ENCODE results near the gene CD46.
"Not testable (repeated sequence)": the region's sequence is repeated elsewhere in the genome, so short reads cannot be mapped to it uniquely, and the experiment has no call there.

CD46 gene

DNA sequence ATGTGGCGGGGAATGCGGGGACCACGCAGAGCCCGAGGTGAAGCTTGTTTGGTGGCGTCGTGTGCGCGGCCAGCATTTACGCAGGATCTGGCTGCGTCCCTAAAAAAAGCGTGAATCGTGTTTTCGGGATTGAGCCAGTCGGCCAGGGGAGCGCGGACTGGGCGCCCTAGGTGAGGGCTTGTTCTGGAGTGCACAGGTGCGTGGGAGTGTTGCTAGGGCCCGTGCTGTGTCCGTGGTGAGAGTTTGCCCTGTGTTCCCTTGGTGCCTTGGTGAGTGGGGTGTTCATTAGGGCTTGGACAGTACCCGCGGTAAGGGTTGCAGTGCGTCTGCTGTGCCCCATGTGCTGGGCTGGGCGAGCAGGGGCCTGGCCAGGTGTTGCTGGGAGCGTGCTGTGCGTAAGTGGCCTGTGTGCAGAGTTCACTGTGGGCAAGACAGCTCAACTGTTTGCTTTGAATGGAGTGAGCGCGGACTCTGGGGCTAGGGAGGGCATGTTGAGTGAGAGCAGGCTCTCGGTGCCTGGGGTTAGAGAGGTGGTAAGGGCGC is 673 bp downstream of the CD46 start:
- peak; percentile 44 for DNase-seq

DNA sequence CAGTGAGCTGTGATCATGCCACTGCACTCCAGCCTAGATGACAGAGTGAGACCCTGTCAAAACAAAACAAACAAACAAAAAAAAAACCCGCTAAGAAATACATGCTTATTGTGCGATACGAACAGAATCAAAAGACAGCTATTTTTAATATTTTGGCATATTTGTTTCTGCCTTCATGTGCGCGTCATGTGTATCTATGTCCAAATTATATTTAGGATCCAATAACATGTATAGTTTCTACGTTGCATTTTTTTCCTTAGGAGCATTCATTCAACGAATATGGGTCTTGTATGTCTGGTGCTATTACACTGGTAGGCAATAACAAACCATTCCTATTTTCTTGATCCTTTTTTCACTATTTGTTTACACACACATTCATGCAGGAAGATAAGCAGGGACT is 1.8 kb downstream of the CD46 start:
- no peak for DNase-seq

DNA sequence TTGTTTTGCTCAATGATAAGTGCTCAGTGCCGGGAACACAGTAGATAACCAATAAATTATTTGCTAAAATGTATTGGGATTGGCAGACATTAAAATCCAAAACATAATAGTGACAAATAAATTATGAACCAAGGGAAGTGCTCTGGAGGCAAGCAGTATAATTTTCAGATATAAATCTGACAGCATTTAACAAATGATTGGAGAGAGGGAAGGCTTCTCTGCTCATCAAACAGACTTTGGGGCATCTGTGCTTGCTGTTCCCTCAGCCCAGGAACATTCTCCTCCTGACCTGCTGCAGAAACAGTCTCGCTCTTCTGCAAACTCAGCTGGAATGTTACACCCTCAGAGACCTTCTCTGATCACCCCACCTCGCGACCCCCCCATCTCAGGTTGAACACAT is 2.2 kb downstream of the CD46 start:
- no peak for DNase-seq

DNA sequence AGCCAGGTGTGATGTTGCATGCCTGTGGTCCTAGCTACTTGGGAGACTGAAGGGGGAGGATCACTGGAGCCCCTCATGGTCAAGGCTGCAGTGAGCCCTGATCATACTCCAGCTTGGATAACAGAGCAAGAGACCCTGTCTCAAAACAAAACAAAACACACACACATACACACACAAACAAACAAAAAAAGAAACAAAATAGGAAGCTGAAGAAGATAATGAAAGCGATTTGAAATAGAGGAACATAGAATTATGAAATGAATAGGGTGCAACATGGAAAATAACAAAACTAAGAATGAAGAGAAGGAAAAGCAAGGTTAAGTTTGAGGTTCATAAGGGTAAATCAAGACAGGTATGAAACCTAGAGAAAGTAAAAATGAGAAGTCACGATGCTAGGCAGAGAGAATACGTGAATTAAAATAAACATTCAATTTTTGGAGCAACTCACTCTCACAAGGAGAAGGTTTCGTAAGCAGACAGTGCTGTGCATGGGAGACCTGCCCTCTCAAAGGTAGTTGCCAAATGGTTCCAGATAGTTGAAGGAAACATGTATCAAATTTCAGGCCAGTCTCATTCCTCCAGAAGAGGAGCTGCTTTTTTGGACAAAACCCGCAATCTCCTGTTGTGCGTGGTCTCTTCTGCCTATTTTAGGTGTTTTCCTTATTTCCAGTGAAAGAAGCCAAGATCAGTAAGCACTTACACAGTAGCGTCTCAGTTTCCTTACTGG is 3.3 kb downstream of the CD46 start:
- DNase-seq, result no peak

DNA sequence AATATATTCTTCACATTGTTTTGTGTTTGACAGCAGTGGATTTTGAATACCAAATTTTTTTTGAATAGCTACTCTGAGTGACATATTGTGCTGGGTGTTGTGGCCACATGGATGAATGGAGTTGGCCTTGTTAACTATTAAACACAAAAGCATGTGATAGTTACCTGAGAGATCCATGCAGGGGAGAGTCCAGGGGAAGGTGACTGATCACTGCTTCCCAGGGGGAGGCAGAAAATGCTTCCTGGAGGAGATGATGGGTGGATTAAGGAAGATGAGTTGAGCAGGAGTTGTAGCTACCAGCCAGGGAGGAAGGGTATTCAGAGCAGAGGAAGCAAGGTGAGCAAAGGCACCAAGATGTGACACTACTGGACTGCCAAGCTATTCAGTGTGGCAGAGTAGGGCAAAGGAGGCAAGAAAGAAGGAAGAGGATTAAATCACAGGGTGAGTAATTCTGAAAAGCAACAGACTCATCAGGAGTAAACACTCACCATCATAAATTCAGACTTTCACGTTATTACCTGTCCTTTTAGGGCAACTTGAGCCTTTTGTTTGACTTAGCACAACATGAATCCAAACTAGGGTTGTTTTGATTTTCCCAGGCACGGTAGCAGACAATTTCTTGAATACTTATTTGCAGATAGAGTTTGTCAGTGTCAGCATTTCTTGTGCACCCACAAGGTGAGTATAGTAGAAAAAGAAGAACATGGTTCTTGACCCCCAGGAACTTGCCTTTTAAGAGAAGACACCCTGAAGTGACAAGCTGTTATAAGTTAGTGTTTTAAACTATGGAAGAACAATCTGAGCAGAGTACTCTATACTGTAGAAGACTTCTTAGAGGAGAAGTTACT is 4.2 kb downstream of the CD46 start:
- DNase-seq, result no peak

DNA sequence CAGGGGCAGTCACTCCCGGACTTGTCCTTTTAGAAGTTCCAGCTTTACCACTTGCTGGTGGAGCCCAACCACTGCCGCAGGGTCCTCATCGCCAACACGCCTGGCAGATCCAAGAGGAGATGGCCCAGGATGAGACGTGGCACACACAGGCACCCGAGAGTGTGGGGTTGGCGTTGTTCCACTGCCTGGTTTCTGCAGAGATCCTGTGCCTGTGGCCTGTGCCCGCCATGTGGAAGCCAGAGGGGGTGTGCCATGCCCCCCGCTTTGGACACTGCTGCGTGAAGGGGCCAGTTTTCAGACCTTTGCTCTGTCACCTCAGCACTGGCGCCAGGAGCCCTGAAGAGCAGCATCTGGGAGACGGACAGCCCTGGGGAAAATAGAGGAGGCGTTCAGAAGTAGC is 10.8 kb downstream of the CD46 start:
- DNase-seq, result no peak

DNA sequence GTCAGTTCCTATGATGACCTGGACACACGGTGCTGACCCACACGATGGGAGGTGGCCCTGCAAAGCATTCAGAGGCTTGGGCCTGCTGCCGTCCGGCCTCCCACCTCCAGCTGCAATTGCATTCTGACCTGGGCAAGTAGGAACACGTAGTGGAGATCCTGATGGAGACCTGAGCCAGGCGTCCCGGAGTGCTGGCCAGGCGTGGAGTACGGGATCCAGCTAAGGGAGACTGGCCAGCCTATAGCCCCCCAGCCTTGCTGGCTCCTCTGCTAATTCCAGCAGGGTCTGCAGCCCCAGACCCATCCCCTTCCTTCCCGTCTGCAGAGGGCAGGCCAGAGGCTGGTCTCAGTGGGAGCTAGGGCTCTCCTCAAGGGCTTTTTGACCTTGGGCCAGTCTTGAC is 11.2 kb downstream of the CD46 start:
- DNase-seq, result no peak

DNA sequence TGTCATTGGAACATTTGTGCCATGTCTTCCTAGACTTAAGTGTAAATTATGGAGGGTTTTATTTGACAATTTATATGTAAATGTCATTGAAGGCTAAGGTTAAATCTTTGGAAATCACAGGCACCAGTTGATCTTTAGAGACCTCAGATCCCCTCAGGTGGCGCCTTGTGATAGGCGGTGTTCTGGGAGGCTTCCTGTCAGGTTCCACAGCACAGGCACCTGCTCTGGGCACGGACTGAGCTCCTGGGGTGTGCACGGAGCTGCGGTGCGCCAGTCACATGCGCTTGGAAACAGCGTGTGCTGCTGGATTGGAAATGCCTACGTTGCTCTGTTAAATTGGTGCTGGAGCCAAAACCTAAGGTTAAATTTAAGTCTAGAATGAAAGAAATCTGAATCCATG is 12.1 kb downstream of the CD46 start:
- DNase-seq, result no peak

DNA sequence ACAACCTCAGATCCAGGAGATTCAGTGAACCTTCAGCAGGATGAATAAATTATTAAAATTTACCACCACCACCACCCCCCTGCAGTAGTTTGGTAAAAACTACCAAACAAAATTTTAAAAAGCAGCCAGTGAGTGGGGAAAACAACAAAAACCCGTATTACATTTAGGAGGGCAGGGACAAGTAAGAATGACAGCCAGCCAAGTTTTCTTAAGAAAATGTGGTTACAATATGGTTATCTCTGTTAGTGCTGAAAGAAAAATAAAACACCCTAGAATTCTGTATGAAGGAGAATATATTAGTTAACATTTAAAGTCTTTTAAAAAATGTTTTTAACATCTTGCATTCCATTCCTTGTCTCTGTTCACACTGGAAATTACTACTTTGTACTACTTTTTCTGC is 14.7 kb downstream of the CD46 start:
- no peak for DNase-seq

DNA sequence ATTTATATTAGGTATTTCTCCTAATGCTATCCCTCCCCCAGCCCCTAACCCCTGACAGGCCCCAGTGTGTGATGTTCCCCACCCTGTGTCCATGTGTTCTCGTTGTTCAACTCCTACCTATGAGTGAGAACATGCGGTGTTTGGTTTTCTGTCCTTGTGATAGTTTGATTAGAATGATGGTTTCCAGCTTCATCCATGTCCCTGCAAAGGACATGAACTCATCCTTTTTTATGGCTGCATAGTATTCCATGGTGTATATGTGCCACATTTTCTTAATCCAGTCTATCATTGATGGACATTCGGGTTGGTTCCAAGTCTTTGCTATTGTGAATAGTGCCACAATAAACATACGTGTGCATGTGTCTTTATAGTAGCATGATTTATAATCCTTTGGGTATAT is 18.7 kb downstream of the CD46 start:
- DNase-seq, result not testable (repeated sequence)

DNA sequence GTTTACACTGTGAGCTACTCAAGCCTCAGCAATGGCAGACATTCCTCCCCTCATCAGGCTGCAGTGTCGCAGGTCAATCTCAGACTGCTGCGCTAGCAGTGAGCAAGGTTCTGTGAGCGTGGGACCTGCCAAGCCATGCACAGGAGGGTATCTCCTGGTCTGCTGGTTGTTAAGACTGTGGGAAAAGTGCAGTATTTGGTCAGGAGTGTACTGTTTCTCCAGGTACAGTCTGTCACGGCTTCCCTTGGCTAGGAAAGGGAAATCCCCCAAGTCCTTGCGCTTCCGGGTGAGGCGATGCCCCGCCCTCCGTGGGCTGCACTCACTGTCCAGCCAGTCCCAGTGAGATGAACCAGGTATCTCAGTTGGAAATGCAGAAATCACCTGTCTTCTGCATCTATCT is 24.2 kb downstream of the CD46 start:
- DNase-seq, result not testable (repeated sequence)

DNA sequence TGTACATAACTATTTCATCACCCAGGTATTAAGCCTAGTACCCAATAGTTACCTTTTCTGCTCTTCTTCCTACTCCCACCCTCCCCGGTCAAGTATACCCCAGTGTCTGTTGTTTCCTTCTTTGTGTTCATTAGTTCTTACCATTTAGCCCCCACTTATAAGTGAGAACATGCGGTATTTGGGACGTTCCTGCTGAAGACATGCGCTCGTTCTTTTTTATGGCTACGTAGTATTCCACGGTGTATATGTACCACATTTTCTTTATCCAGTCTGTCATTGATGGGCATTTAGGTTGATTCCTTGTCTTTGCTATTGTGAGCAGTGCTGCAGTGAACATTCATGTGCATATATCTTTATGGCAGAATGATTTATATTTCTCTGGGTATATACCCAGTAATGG is 25.6 kb downstream of the CD46 start:
- not testable (repeated sequence) for DNase-seq

DNA sequence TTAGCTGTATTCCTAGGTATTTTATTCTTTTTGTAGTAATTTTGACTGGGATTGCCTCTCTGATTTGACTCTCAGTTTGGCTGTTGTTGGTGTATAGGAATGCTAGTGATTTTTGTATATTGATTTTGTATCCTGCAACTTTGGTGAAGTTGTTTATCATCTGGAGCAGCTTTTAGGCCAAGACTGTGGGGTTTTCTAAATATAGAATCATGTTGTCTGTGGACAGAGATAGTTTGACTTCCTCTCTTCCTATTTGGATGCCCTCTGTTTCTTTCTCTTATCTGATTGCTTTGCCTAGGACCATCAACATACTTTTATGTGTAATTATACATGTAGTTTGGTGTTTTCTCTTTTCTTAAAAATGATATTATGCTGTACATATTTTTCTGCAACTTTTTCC is 27.2 kb downstream of the CD46 start:
- no peak for DNase-seq

DNA sequence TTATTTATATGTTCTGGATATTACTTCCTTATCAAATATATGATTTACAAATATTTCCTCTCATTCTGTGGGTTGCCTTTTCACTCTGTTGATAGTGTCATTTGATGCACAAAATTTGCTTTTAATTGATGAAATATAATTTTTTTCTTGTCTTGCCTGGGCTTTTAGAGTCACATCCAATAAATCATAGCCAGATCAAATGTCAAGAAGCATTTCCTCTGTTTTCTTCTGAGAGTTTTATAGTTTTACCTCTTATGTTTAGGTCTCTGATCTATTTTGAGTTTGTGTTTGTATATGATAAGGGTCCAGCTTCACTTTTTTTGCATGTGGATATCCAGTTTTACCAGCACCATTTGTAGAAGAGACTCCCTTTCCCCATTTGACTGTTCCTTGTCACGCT is 29.5 kb downstream of the CD46 start:
- DNase-seq, result no peak

DNA sequence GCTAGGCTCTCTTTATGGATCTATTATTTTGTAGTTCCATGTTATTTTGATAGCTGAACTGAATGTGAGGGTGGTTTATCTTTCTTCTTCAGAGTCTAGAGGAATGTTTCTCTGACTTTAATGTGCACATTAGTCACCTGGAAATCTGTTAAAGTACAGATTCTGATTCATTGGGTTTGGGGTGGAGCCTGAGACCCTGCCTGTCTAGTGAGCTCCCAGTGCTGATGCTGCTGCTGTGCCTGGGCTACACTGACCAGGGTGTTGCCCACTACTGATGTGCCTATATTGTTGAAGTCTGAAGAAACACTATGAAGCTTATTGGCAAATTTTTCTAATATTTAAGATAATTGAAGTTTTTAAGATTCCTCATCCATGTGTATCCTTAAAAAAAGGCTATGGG is 35.9 kb downstream of the CD46 start:
- DNase-seq, result no peak

DNA sequence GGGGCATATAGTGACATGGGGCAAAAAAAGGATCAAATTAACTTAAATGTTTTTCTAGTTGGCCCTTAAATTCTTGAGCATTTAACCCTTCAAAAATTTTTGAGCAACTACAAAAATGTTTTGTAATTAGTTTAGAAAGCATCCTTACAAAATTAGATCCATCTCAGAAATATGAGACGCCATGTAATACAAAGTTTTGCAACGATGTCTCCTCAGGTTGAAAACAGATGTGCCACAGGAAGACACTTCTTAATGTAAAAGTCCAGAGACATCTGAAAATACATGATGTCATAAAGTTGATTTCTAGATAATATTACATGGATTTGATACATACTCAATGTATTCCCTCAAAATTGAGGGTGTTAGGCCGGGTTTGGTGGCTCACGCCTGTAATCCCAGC is 37.5 kb downstream of the CD46 start:
- no peak for DNase-seq

DNA sequence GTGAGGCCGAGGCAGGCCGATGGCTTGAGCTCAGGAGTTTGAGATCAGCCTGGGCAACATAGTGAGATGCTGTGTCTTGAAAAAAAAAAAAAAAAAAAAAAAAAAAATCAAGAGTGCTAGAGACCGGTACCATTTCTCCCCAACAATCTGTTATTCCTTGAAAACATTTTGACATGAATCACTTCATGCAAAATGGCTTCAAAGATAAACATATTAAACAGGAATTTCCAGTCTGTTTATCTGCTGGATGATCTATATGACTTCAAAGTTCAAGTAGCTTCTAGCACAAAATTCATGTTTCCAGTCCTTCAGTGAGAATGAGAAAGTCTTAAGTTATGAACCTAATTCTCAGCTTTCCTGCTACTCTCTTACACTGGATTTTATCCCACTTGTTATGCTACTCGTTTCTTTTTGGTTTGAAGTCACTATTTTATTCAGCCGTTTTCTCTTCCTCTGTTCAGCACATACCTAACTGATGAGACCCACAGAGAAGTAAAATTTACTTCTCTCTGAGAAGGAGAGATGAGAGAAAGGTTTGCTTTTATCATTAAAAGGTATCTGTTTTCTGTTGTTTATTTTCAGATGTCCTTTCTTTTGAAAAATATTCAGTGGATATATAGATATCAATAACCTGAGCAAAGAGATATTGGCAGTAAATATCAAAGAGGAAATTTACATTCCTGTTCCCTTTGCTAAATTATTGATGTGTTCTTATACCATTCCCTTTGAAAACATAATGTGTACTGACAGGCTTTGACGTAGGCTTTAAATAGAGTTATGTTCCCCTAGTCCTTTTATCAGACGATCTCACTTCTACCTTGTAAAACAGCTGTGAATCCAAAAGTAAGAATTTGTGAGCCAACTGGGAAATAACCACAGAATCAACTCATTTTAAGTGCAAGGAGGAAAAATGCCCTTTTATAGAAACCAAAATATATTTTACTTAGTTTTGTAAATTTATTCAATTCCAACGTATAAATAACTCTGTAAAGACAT is 38.2 kb downstream of the CD46 start:
- DNase-seq, result no peak

DNA sequence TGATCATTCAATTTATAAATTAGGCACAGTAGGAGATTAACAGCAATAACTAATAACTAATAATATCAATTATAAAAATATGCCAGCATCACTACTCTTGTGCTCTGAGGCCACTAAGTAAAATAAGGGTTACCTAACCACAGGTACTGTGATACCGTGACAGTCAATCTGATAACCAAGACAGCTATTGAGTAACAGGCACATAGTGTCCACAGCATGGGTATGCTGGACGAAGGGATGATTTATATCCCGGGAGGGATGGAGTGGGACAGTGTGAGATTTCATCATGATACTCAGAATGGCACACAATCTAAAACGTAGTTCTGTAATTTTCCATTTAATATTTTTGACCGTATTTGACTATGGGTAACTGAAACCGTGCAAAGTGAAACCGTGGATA is 39.4 kb downstream of the CD46 start:
- no peak for DNase-seq

DNA sequence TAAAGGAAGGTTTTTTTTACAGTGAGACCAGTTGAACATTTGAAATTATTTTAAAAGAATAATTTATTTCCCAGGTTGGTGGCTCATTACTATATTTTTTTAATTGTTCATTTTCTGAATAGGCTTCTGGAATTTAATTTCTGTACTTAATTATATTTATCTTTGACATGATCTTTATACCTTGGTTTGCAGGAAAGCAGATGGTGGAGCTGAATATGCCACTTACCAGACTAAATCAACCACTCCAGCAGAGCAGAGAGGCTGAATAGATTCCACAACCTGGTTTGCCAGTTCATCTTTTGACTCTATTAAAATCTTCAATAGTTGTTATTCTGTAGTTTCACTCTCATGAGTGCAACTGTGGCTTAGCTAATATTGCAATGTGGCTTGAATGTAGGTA is 41.5 kb downstream of the CD46 start:
- no peak for DNase-seq

DNA sequence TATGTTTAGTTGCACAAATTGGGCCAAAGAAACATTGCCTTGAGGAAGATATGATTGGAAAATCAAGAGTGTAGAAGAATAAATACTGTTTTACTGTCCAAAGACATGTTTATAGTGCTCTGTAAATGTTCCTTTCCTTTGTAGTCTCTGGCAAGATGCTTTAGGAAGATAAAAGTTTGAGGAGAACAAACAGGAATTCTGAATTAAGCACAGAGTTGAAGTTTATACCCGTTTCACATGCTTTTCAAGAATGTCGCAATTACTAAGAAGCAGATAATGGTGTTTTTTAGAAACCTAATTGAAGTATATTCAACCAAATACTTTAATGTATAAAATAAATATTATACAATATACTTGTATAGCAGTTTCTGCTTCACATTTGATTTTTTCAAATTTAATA is 43.0 kb downstream of the CD46 start:
- no peak for DNase-seq

DNA sequence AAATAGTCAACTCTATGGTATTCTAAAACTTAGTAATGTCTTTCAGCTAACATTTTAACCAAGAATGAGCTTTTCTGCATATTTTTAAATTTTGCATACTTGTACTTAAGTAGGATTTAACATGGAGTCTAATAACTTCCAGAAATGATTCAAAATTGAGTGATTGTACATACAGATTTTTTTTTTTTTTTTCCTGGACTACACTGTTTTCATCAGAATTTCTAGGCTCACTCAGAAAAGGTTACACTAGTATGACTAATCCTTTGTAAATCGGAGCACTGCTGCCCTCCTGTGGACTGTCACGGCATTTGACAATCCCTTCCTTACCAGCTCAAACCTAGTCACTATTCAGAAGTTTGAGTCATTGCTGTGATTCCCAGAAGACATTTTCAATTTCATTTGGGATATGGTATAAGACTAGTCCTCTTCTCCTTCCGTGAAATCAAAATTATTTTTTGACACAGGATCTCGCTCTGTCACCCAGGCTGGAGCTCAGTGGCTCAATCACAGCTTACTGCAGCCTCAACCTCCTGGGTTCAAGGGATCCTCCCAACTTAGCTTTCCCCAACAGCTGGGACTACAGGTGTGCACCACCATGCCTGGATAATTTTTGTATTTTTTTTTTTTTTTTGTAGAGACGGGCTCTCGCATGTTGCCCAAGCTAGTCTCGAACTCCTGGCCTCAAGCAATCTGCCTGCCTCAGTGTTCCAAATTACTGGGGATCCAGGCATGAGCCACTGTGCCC is 45.5 kb downstream of the CD46 start:
- DNase-seq, result peak; percentile 62

DNA sequence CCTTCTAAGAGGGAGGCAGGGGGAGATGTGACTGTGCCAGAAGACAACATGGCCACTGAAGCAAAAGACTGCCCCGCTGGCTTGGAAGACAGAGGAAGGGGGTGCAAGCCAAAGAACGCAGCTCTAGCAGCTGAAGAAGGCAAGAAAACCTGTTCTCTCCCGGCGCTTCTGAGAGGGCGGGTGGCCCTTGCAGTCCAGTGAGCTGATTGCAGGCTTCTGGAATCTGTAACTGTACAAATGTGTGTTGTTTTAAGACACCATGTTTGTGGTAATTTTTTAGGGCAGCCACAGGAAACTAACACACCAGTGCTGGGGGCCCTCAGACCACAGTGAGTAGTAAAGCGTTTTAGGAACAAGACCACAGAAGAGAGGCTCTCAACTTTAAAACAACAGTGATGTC is 47.0 kb downstream of the CD46 start:
- DNase-seq, result no peak
